HG03521 (cell line): ENCODE results near the gene FHIT.

Source experiments
- ATAC-seq: cut with Tn5 transposase; IDR thresholded peaks from one replicate; pipeline ENCODE4 v1.9.1; 2021; ENCODE audit warnings: mild to moderate bottlenecking, moderate library complexity; ENCODE audit not compliant: unreplicated experiment

FHIT gene

GRCh38 chr3:60659098-60659497 is 592.2 kb downstream of the FHIT start:
- no peak for ATAC-seq

GRCh38 chr3:60657972-60658371 is 593.3 kb downstream of the FHIT start:
- peak; percentile 89 for ATAC-seq

DNA sequence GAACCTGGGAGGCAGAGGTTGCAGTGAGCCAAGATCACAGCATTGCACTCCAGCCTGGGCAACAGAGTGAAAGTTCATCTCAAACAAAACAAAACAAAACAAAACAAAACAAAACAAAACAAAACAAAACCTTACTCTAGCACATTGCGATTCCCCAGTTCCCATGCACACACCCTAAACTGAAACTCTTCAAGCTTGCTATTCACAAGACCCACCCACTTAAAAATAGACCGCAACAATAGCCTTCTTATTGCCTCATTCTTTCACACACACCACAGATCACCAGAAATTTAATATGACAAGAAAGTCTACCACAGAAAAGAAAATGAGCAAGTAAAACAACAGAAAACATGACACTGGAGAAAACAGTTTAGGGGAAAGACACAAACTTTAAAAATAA is 598.4 kb downstream of the FHIT start:
- ATAC-seq = no peak

DNA sequence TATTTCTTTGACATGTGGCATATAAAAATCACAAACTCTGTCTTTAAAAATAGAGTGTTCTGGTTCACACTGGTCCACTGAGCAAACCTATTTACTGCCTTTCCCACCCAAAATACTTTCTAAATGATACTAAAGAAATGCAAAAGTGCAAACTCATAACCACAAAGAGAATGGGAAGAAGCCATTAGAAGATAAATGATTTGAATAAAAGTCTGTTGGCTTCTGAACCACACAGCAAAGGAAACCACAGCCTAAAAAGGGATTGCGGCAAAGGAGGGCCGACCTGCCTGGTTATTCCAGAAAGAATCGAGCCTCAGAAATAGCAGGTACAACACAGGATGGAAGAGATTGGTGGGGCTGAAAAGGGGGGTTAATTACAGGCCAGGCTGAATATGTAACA is 599.5 kb downstream of the FHIT start:
- ATAC-seq = no peak

DNA sequence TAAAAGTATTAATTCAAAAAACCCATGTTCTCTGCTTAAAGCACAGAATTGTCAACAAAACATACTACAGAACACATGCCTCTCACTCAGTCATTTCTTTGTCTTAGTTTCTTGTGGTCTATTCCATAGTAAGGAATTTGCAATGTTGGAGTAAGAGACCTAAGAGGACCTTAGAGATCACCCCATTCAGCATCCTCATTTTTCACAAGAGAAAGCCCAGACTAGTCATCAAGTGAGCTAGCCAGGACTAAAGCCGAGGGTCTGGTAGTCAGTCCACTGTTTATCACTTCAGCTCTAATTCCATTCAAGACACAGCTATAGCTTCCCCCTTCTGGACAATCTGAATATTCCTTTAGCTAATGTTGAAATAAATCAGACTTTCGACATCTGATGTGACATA is 601.1 kb downstream of the FHIT start:
- no peak for ATAC-seq

DNA sequence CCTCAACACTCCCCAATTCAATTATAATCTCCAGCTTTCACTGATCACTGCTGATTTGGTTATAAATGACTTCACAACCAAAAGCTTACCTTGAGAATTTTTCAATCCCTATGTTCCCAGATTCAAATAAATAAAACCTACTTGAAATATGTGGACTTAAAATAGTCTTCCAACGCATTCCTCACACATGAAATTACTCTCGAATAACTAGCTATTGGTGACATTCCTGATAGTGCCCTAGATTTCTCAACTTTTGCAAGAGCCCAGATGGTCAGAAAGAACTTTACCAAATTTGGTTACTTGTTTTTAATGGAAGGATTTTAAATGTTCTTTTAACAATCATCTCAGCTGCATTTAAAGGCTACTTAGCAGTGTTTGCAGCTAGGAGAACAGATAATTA is 605.5 kb downstream of the FHIT start:
- ATAC-seq = no peak

GRCh38 chr3:60643831-60644230 is 607.4 kb downstream of the FHIT start:
- no peak for ATAC-seq

DNA sequence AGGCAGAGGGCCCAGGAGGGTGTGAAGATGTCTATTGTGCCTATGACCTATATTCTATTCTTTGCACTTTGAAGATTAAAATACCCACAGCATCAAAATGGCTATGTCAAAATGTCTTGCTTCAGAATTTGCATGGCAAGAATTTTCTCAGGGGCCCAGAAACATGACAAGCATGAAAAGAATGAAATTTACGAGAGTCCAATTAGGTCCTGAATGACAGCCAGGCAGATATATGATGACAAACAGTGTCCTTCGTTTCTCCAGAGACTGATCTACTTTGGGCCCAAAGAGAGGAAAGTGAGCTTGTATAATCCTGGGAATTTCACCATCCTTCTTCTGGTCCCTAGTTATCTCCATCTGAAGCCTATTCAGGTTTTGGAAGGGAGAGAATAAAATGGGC is 609.9 kb downstream of the FHIT start:
- ATAC-seq = no peak

DNA sequence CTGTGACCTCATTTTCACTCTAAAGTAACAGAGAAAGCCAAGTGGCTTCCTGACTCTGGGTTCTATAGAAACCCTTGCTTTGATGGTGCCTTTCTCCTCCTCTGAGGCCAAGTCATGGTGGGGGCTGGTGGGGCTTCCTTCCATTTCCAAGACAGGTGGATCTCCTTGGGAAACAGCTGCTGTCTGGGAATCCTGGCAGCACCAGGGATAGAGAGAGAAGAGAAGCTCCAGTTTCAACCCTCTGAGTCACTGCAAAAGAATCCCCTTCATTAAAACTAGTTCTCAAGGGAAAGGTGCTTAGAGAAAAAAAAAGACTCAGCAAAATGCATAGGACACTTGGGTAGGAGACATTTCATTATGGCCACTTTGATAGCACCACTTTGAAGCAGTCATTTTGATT is 614.4 kb downstream of the FHIT start:
- ATAC-seq = no peak

- ATAC-seq = no peak
Observed at GRCh38 chr3:60633644-60634043, 617.6 kb downstream of the FHIT start.

- ATAC-seq = no peak
Observed at GRCh38 chr3:60631509-60631908, 619.7 kb downstream of the FHIT start.

GRCh38 chr3:60630953-60631352 is 620.3 kb downstream of the FHIT start:
- no peak for ATAC-seq

GRCh38 chr3:60629816-60630215 is 621.4 kb downstream of the FHIT start:
- no peak for ATAC-seq

- ATAC-seq = no peak
Observed at GRCh38 chr3:60622349-60622748, 628.9 kb downstream of the FHIT start.

- ATAC-seq = no peak
Observed at GRCh38 chr3:60617188-60617587, 634.1 kb downstream of the FHIT start.

- no peak for ATAC-seq
Observed at GRCh38 chr3:60613769-60614303, 637.4 kb downstream of the FHIT start.

DNA sequence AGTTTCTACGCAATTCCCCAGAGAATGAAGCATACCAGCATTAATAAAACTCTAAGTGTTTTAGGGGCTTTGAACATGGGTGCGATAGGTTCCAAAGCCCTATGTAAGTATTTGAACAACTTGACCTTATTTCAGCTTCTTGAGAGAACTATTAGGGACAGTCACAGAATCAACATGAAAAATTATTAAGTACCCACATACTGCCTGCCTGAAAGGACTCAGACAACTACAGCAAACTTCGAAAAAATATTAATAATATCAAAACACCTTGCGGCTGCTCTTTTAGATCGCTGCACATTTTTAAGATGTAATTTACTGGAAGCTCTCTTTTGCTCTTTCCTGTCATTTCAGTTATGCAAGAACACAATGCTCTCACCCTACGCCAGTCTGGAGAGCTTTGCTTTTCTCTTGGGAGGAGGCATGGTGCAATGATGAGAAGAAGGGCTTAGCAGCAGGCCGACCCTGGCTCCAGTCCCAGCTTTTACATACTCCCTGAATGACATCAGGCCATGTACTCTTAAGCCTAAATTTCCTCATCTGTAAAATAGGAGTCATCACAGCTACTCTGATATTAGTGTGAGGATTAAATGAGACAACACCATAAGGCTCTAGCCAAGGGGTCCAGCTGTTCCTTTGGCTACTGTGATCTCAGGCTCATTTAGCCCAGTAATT is 640.7 kb downstream of the FHIT start:
- no peak for ATAC-seq

DNA sequence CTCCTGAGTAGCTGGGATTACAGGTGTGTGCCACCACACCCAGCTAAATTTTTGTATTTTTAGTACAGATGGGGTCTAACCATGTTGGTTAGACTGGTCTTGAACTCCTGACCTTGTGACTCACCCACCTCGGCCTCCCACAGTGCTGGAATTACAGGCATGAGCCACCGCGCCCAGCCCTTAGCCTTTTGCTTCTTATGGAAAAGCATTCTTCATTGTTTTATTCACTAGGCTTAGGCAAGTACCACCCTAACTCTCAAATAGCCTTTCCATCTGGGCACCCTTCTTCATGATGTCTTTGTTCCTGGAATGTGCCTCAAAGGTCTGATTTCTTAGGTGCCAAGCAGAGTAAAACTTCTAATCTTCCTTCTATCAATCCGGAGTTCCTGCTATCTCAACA is 641.8 kb downstream of the FHIT start:
- ATAC-seq = no peak

DNA sequence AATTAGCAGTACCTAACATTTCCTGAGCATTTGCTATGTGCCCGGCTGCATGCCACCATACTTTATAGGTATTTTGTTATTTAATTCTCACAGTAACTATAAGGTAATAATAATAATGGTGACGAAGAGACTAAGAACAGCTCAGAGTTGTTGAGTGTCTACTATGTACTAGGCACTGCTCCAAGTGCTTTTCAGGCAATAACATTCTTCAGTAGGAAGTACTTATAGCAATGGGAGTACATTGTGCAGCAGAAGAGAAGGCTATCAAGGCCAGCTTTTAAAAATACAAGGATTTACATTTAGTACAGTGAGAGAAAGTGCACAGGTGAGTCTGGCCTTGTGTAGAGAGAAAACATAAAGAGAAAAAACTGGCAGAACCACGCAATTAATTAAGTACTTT is 647.4 kb downstream of the FHIT start:
- ATAC-seq = no peak

DNA sequence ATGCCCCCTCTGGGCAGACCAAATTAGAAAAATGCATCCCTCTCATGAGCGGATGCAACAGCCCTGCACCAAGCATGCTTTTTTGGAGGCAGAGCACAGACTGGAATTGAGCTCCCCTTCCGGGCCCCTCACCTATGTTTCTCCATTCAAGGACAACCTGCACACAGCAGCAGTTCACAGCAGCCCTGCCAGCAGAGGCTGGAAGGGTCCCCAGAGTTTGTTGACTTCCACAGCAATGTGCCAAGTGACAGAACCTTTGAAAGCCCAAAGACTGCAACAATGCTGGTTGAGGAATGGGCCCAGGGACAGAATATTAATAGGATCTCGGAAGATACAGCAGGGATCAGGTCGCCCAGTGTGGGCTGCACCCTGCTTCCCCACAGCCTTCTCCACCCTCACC is 650.4 kb downstream of the FHIT start:
- no peak for ATAC-seq

- ATAC-seq = no peak
Observed at GRCh38 chr3:60599586-60599985, 651.7 kb downstream of the FHIT start.

DNA sequence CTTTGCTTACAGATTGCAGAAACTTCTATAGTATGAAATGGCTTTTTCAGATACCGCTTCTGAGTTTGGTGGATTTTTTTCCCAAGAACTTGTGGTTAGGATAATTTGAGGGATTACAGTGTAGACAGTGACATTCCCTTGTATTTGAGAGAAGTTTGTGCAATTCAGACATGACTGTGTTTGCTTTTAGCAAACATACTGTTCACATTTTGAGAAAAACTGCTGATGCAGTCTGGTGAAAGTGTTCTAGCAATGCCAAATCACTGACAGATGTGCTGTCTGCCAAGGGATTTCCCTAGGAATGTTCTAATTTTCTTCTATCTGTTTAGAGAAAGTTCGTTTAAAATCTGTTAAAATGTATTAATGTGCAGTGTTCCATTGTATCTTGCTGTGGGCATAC is 652.6 kb downstream of the FHIT start:
- ATAC-seq = no peak

DNA sequence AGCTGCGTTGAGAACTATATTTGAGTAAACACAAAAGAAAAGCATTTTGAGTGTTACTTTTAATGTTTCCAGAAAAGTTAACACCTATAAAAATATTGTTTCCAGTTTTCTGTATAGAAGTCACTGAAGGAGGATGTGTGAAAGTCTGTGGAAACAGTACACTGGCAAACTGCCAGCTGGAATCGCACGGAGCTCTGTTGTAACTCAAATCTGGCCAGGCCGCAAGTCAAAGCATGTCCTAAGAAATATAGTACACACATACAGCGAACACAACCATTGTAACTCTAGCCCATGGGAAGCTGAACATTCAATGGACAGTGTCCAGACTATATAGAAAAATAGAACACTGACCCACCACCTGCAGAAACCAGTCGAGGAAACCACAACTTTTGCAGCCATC is 657.2 kb downstream of the FHIT start:
- no peak for ATAC-seq
